Measurements from ENCODE around the gene C5orf63.
"Not testable (repeated sequence)": the region's sequence is repeated elsewhere in the genome, so short reads cannot be mapped to it uniquely, and the experiment has no call there.

The C5orf63 gene

GRCh38 chr5:127053551-127053950 is 19.8 kb downstream of the C5orf63 start:
- not testable (repeated sequence) for H3K14ac ChIP-seq (ENCODE audit: low read length in 2 of 2); H3K4me3 ChIP-seq (ENCODE audit: insufficient read depth in 1 of 2, low read depth in 1 of 2, low read length in 2 of 2); H2BK12ac ChIP-seq (ENCODE audit: low read length in 2 of 2); H2AK5ac ChIP-seq (ENCODE audit: low read length, severe bottlenecking); H3K18ac ChIP-seq (ENCODE audit: low read depth in 1 of 2, low read length in 2 of 2); H3K4me2 ChIP-seq (ENCODE audit: low read length, poor library complexity, severe bottlenecking); H3K9me3 ChIP-seq (ENCODE audit: control insufficient read depth, low read length); H3K9ac ChIP-seq (ENCODE audit: low read length); H3K36me3 ChIP-seq (ENCODE audit: control insufficient read depth in 1 of 2, insufficient read depth in 2 of 2, low read depth in 1 of 2, low read length in 2 of 2); H3K23ac ChIP-seq (ENCODE audit: low read length in 2 of 2); H2BK5ac ChIP-seq (ENCODE audit: low read depth, low read length, poor library complexity, severe bottlenecking); H3K27me3 ChIP-seq (ENCODE audit: control insufficient read depth in 1 of 2, insufficient read depth in 1 of 2, low read length in 2 of 2); H3K79me1 ChIP-seq (replicated peaks; ENCODE audit: low read length, poor library complexity, severe bottlenecking); H2BK120ac ChIP-seq (ENCODE audit: low read depth, low read length); H3K4me1 ChIP-seq (ENCODE audit: control insufficient read depth, insufficient read depth, low read depth, low read length); DNase-seq; H3K27ac ChIP-seq (ENCODE audit: low read length, poor library complexity, severe bottlenecking); H2AFZ ChIP-seq (ENCODE audit: low read depth, low read length); H4K91ac ChIP-seq (ENCODE audit: low read length); H4K8ac ChIP-seq (ENCODE audit: low read length); H2BK15ac ChIP-seq (ENCODE audit: low read depth, poor library complexity, severe bottlenecking); H3K4ac ChIP-seq (ENCODE audit: low read depth in 1 of 2, low read length in 2 of 2)
- 95% methylated on average over 5 of the region's 6 CpGs for WGBS

GRCh38 chr5:127053049-127053448 is 20.3 kb downstream of the C5orf63 start:
- H3K27me3 ChIP-seq (ENCODE audit: control insufficient read depth in 1 of 2, insufficient read depth in 1 of 2, low read length in 2 of 2) = no peaks in the 10 kb centered on the region
- no peak overlapping the region for H3K4me2 ChIP-seq (ENCODE audit: low read length, poor library complexity, severe bottlenecking)
- H2AK5ac ChIP-seq (ENCODE audit: low read length, severe bottlenecking) = no peak overlapping the region
- no peak overlapping the region for H3K4me3 ChIP-seq (ENCODE audit: insufficient read depth in 1 of 2, low read depth in 1 of 2, low read length in 2 of 2)
- H3K36me3 ChIP-seq (ENCODE audit: control insufficient read depth in 1 of 2, insufficient read depth in 2 of 2, low read depth in 1 of 2, low read length in 2 of 2) = no peaks in the 10 kb centered on the region
- H4K8ac ChIP-seq (ENCODE audit: low read length) = no peak overlapping the region
- no peak overlapping the region for H3K4ac ChIP-seq (ENCODE audit: low read depth in 1 of 2, low read length in 2 of 2)
- H3K14ac ChIP-seq (ENCODE audit: low read length in 2 of 2) = no peak overlapping the region
- H2BK5ac ChIP-seq (ENCODE audit: low read depth, low read length, poor library complexity, severe bottlenecking) = no peak overlapping the region
- H2BK15ac ChIP-seq (ENCODE audit: low read depth, poor library complexity, severe bottlenecking) = no peak overlapping the region
- no peaks in the 10 kb centered on the region for H3K9me3 ChIP-seq (ENCODE audit: control insufficient read depth, low read length)
- no peak overlapping the region for H2BK12ac ChIP-seq (ENCODE audit: low read length in 2 of 2)
- no peaks in the 10 kb centered on the region for H3K4me1 ChIP-seq (ENCODE audit: control insufficient read depth, insufficient read depth, low read depth, low read length)
- 63% methylated on average over 1 of the region's 3 CpGs for WGBS
- no peak for DNase-seq
- no peak overlapping the region for H3K27ac ChIP-seq (ENCODE audit: low read length, poor library complexity, severe bottlenecking)
- H2AFZ ChIP-seq (ENCODE audit: low read depth, low read length) = no peak overlapping the region
- no peak overlapping the region for H3K9ac ChIP-seq (ENCODE audit: low read length)
- no peak overlapping the region for H3K18ac ChIP-seq (ENCODE audit: low read depth in 1 of 2, low read length in 2 of 2)
- no peak overlapping the region for H4K91ac ChIP-seq (ENCODE audit: low read length)
- H2BK120ac ChIP-seq (ENCODE audit: low read depth, low read length) = no peak overlapping the region
- no peak overlapping the region for H3K23ac ChIP-seq (ENCODE audit: low read length in 2 of 2)
- H3K79me1 ChIP-seq (replicated peaks; ENCODE audit: low read length, poor library complexity, severe bottlenecking) = no peaks in the 10 kb centered on the region

GRCh38 chr5:127051591-127051990 is 21.7 kb downstream of the C5orf63 start:
- H2AFZ ChIP-seq (ENCODE audit: low read depth, low read length) = no peak overlapping the region
- H4K8ac ChIP-seq (ENCODE audit: low read length) = no peak overlapping the region
- no peak for DNase-seq
- H3K18ac ChIP-seq (ENCODE audit: low read depth in 1 of 2, low read length in 2 of 2) = no peak overlapping the region
- H3K4me3 ChIP-seq (ENCODE audit: insufficient read depth in 1 of 2, low read depth in 1 of 2, low read length in 2 of 2) = no peak overlapping the region
- no peak overlapping the region for H2BK120ac ChIP-seq (ENCODE audit: low read depth, low read length)
- no peaks in the 10 kb centered on the region for H3K36me3 ChIP-seq (ENCODE audit: control insufficient read depth in 1 of 2, insufficient read depth in 2 of 2, low read depth in 1 of 2, low read length in 2 of 2)
- no peak overlapping the region for H4K91ac ChIP-seq (ENCODE audit: low read length)
- H2BK5ac ChIP-seq (ENCODE audit: low read depth, low read length, poor library complexity, severe bottlenecking) = no peak overlapping the region
- H3K79me1 ChIP-seq (replicated peaks; ENCODE audit: low read length, poor library complexity, severe bottlenecking) = no peaks in the 10 kb centered on the region
- H3K27ac ChIP-seq (ENCODE audit: low read length, poor library complexity, severe bottlenecking) = no peak overlapping the region
- H3K4ac ChIP-seq (ENCODE audit: low read depth in 1 of 2, low read length in 2 of 2) = no peak overlapping the region
- H3K14ac ChIP-seq (ENCODE audit: low read length in 2 of 2) = no peak overlapping the region
- H3K23ac ChIP-seq (ENCODE audit: low read length in 2 of 2) = no peak overlapping the region
- H3K4me1 ChIP-seq (ENCODE audit: control insufficient read depth, insufficient read depth, low read depth, low read length) = no peaks in the 10 kb centered on the region
- H3K9me3 ChIP-seq (ENCODE audit: control insufficient read depth, low read length) = no peaks in the 10 kb centered on the region
- no CpG with 5 or more reads among the region's 1 CpG for WGBS
- H2BK15ac ChIP-seq (ENCODE audit: low read depth, poor library complexity, severe bottlenecking) = no peak overlapping the region
- no peak overlapping the region for H2BK12ac ChIP-seq (ENCODE audit: low read length in 2 of 2)
- no peaks in the 10 kb centered on the region for H3K27me3 ChIP-seq (ENCODE audit: control insufficient read depth in 1 of 2, insufficient read depth in 1 of 2, low read length in 2 of 2)
- no peak overlapping the region for H3K4me2 ChIP-seq (ENCODE audit: low read length, poor library complexity, severe bottlenecking)
- no peak overlapping the region for H3K9ac ChIP-seq (ENCODE audit: low read length)
- H2AK5ac ChIP-seq (ENCODE audit: low read length, severe bottlenecking) = no peak overlapping the region

- Histone ChIP-seq H3K9me3 (ENCODE audit: control insufficient read depth, low read length) (no peaks in the 10 kb centered on the region), H2BK120ac (ENCODE audit: low read depth, low read length) (no peak overlapping the region), H2BK12ac (ENCODE audit: low read length in 2 of 2) (no peak overlapping the region), H3K18ac (ENCODE audit: low read depth in 1 of 2, low read length in 2 of 2) (no peak overlapping the region), H3K27me3 (ENCODE audit: control insufficient read depth in 1 of 2, insufficient read depth in 1 of 2, low read length in 2 of 2) (no peaks in the 10 kb centered on the region), H3K4ac (ENCODE audit: low read depth in 1 of 2, low read length in 2 of 2) (no peak overlapping the region), H3K36me3 (ENCODE audit: control insufficient read depth in 1 of 2, insufficient read depth in 2 of 2, low read depth in 1 of 2, low read length in 2 of 2) (no peaks in the 10 kb centered on the region), H2AFZ (ENCODE audit: low read depth, low read length) (no peak overlapping the region), H3K9ac (ENCODE audit: low read length) (no peak overlapping the region), H3K23ac (ENCODE audit: low read length in 2 of 2) (no peak overlapping the region), H2BK5ac (ENCODE audit: low read depth, low read length, poor library complexity, severe bottlenecking) (no peak overlapping the region), H3K4me3 (ENCODE audit: insufficient read depth in 1 of 2, low read depth in 1 of 2, low read length in 2 of 2) (no peak overlapping the region), H2AK5ac (ENCODE audit: low read length, severe bottlenecking) (no peak overlapping the region), H3K4me1 (ENCODE audit: control insufficient read depth, insufficient read depth, low read depth, low read length) (no peaks in the 10 kb centered on the region), H4K8ac (ENCODE audit: low read length) (no peak overlapping the region), H2BK15ac (ENCODE audit: low read depth, poor library complexity, severe bottlenecking) (no peak overlapping the region), H3K79me1 (replicated peaks; ENCODE audit: low read length, poor library complexity, severe bottlenecking) (no peaks in the 10 kb centered on the region), H4K91ac (ENCODE audit: low read length) (no peak overlapping the region), H3K27ac (ENCODE audit: low read length, poor library complexity, severe bottlenecking) (no peak overlapping the region), H3K4me2 (ENCODE audit: low read length, poor library complexity, severe bottlenecking) (no peak overlapping the region), H3K14ac (ENCODE audit: low read length in 2 of 2) (no peak overlapping the region)
- DNase-seq = no peak
- WGBS = 88% methylated on average over 4 of the region's 4 CpGs
Measured at GRCh38 chr5:127046343-127047072, 26.8 kb downstream of the C5orf63 start.
